HEK293 (cell line): ENCODE results near the gene DTNA.
"Not testable (repeated sequence)": the region's sequence is repeated elsewhere in the genome, so short reads cannot be mapped to it uniquely, and the experiment has no call there.

Experiments
- GLI4 ChIP-seq: fragments of 450-650 bp; formaldehyde crosslinking; IDR thresholded peaks from 2 replicates; pipeline ENCODE4 v1.5.1; 2016; ENCODE audit warnings: missing biosample characterization, missing genetic modification characterization
- KLF16 ChIP-seq: fragments of 450-650 bp; formaldehyde crosslinking; IDR thresholded peaks from 2 replicates; pipeline ENCODE4 v1.5.1; 2017; ENCODE audit warnings: missing biosample characterization, missing genetic modification characterization
- SP2 ChIP-seq: fragments of 450-650 bp; formaldehyde crosslinking; IDR thresholded peaks from 2 replicates; pipeline ENCODE4 v1.5.1; 2016; ENCODE audit warnings: missing biosample characterization, missing genetic modification characterization
- YY1 ChIP-seq: fragments of 450-650 bp; formaldehyde crosslinking; IDR thresholded peaks from 2 replicates; pipeline ENCODE4 v1.5.1; 2018; ENCODE audit warnings: missing biosample characterization, missing genetic modification characterization
- ZBTB1 ChIP-seq: fragments of 450-650 bp; formaldehyde crosslinking; IDR thresholded peaks from 2 replicates; pipeline ENCODE4 v1.5.1; 2016; ENCODE audit warnings: missing biosample characterization, missing genetic modification characterization
- ZBTB7A ChIP-seq: fragments of 450-650 bp; formaldehyde crosslinking; IDR thresholded peaks from 2 replicates; pipeline ENCODE4 v1.5.1; 2016; ENCODE audit warnings: low read depth, missing biosample characterization, missing genetic modification characterization
- ZNF624 ChIP-seq: fragments of 450-650 bp; formaldehyde crosslinking; IDR thresholded peaks from 2 replicates; pipeline ENCODE4 v1.5.1; 2017; ENCODE audit warnings: missing biosample characterization, missing genetic modification characterization
- ZNF660 ChIP-seq: fragments of 450-650 bp; IDR thresholded peaks from 2 replicates; pipeline ENCODE4 v1.5.1; 2018; ENCODE audit warnings: missing biosample characterization, mild to moderate bottlenecking, missing genetic modification characterization
- ZNF776 ChIP-seq: fragments of 450-650 bp; formaldehyde crosslinking; IDR thresholded peaks from 2 replicates; pipeline ENCODE4 v1.5.0; 2017; ENCODE audit warnings: missing biosample characterization, missing genetic modification characterization, borderline replicate concordance
- TF ChIP-seq, protein P1 (sequence below): fragments of 450-650 bp; IDR thresholded peaks from 2 replicates; pipeline ENCODE4 v1.5.1; 2018; ENCODE audit warnings: missing biosample characterization, mild to moderate bottlenecking, missing genetic modification characterization
- TF ChIP-seq, protein P2 (sequence below): fragments of 450-650 bp; formaldehyde crosslinking; IDR thresholded peaks from 2 replicates; pipeline ENCODE4 v1.5.1; 2016; ENCODE audit warnings: missing biosample characterization, missing genetic modification characterization
- TF ChIP-seq, protein P3 (sequence below): fragments of 450-650 bp; formaldehyde crosslinking; IDR thresholded peaks from 2 replicates; pipeline ENCODE4 v1.5.1; 2017; ENCODE audit warnings: missing biosample characterization, missing genetic modification characterization
- TF ChIP-seq, protein P4 (sequence below): fragments of 450-650 bp; formaldehyde crosslinking; IDR thresholded peaks from 2 replicates; pipeline ENCODE4 v1.5.1; 2016; ENCODE audit warnings: missing biosample characterization, missing genetic modification characterization
- TF ChIP-seq, protein P5 (sequence below): fragments of 450-650 bp; formaldehyde crosslinking; IDR thresholded peaks from 2 replicates; pipeline ENCODE4 v1.5.1; 2016; ENCODE audit warnings: missing biosample characterization, missing genetic modification characterization

DNA sequence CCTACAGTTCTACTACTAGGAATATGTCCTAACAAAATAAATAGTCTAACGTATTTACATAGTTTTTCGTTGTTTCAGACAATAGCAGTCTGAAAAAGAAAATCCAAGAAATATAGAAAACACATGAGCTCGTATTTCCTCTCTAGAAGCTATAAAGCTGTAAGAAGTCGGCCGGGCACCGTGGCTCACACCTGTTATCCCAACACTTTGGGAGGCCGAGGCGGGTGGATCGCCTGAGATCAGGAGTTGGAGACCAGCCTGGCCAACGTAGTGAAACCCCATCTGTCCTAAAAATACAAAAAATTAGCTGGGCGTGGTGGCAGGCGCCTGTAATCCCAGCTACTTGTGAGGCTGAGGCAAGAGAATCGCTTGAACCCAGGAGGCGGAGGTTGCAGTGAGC, 6.0 kb downstream of the DTNA start:
- not testable (repeated sequence) for TF ChIP-seq ZNF624 (tag by site-specific recombination); ZBTB7A (tag by site-specific recombination); ZNF660 (tag by site-specific recombination); SP2 (tag by site-specific recombination); YY1 (tag by site-specific recombination); ZBTB1 (tag by site-specific recombination); KLF16; ZNF776; GLI4
- TF ChIP-seq, protein P1, sequence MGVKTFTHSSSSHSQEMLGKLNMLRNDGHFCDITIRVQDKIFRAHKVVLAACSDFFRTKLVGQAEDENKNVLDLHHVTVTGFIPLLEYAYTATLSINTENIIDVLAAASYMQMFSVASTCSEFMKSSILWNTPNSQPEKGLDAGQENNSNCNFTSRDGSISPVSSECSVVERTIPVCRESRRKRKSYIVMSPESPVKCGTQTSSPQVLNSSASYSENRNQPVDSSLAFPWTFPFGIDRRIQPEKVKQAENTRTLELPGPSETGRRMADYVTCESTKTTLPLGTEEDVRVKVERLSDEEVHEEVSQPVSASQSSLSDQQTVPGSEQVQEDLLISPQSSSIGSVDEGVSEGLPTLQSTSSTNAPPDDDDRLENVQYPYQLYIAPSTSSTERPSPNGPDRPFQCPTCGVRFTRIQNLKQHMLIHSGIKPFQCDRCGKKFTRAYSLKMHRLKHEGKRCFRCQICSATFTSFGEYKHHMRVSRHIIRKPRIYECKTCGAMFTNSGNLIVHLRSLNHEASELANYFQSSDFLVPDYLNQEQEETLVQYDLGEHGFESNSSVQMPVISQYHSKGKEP (tag by site-specific recombination), result not testable (repeated sequence)
- TF ChIP-seq, protein P2, sequence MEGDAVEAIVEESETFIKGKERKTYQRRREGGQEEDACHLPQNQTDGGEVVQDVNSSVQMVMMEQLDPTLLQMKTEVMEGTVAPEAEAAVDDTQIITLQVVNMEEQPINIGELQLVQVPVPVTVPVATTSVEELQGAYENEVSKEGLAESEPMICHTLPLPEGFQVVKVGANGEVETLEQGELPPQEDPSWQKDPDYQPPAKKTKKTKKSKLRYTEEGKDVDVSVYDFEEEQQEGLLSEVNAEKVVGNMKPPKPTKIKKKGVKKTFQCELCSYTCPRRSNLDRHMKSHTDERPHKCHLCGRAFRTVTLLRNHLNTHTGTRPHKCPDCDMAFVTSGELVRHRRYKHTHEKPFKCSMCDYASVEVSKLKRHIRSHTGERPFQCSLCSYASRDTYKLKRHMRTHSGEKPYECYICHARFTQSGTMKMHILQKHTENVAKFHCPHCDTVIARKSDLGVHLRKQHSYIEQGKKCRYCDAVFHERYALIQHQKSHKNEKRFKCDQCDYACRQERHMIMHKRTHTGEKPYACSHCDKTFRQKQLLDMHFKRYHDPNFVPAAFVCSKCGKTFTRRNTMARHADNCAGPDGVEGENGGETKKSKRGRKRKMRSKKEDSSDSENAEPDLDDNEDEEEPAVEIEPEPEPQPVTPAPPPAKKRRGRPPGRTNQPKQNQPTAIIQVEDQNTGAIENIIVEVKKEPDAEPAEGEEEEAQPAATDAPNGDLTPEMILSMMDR (tag by site-specific recombination), result not testable (repeated sequence)
- TF ChIP-seq, protein P3, sequence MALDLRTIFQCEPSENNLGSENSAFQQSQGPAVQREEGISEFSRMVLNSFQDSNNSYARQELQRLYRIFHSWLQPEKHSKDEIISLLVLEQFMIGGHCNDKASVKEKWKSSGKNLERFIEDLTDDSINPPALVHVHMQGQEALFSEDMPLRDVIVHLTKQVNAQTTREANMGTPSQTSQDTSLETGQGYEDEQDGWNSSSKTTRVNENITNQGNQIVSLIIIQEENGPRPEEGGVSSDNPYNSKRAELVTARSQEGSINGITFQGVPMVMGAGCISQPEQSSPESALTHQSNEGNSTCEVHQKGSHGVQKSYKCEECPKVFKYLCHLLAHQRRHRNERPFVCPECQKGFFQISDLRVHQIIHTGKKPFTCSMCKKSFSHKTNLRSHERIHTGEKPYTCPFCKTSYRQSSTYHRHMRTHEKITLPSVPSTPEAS, result not testable (repeated sequence)
- TF ChIP-seq, protein P4, sequence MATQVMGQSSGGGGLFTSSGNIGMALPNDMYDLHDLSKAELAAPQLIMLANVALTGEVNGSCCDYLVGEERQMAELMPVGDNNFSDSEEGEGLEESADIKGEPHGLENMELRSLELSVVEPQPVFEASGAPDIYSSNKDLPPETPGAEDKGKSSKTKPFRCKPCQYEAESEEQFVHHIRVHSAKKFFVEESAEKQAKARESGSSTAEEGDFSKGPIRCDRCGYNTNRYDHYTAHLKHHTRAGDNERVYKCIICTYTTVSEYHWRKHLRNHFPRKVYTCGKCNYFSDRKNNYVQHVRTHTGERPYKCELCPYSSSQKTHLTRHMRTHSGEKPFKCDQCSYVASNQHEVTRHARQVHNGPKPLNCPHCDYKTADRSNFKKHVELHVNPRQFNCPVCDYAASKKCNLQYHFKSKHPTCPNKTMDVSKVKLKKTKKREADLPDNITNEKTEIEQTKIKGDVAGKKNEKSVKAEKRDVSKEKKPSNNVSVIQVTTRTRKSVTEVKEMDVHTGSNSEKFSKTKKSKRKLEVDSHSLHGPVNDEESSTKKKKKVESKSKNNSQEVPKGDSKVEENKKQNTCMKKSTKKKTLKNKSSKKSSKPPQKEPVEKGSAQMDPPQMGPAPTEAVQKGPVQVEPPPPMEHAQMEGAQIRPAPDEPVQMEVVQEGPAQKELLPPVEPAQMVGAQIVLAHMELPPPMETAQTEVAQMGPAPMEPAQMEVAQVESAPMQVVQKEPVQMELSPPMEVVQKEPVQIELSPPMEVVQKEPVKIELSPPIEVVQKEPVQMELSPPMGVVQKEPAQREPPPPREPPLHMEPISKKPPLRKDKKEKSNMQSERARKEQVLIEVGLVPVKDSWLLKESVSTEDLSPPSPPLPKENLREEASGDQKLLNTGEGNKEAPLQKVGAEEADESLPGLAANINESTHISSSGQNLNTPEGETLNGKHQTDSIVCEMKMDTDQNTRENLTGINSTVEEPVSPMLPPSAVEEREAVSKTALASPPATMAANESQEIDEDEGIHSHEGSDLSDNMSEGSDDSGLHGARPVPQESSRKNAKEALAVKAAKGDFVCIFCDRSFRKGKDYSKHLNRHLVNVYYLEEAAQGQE (tag by site-specific recombination), result not testable (repeated sequence)
- TF ChIP-seq, protein P5, sequence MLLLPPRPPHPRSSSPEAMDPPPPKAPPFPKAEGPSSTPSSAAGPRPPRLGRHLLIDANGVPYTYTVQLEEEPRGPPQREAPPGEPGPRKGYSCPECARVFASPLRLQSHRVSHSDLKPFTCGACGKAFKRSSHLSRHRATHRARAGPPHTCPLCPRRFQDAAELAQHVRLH (tag by site-specific recombination), result not testable (repeated sequence)
